HCT116 (cell line): Measurements from ENCODE around the gene THOP1. TPM values are rescaled to one million over a fixed set of nuclear protein-coding genes. Genes with fewer than 3 reads are reported as not detected.

ENCODE experiments used
- ATAC-seq: fragments of 200-7000 bp; cut with Tn5 transposase; 2 replicates; pipeline ENCODE4 v1.9.1; 2020; ENCODE audit warnings: mild to moderate bottlenecking, moderate library complexity
- BruUV-seq: library from RNA; stranded (reverse); fragments of 400-500 nt; replicated peaks from 2 replicates; lab custom pipeline; 2021; lab: Mats Ljungman, UMichigan
- CTCF ChIA-PET: fragments of 300-600 bp; sonication (Branson Sonifier 250); formaldehyde crosslinking; loops from one replicate; lab custom pipeline; 2021; ENCODE audit warnings: antibody characterized with exemption; lab: Charles Lee
- POLR2A ChIA-PET: fragments of 300-600, 350-600 bp; sonication (Branson Sonifier 250); formaldehyde crosslinking; loops from one replicate; lab custom pipeline; 2021; ENCODE audit warnings: antibody characterized with exemption; lab: Charles Lee
- RAD21 ChIA-PET, 2 experiments: fragments of 300-600 bp; sonication (Branson Sonifier 250); formaldehyde crosslinking; loops; one replicate each; lab custom pipeline; 2023; ENCODE audit warnings: low total read pairs in 2 of 2; ENCODE audit not compliant: uncharacterized antibody in 2 of 2, unreplicated experiment in 2 of 2, low non-redundant PET in 1 of 2; lab: Charles Lee
- DNase-seq: peaks from one replicate; pipeline ENCODE4 v3.0.0-alpha.2; 2010; ENCODE audit warnings: low read depth, low spot score
- H2AFZ ChIP-seq: fragments of 200-600 bp; shearing (Covaris generic), sonication (generic); 2 replicates; pipeline ENCODE4 v1.6.1; 2017; ENCODE audit warnings: low read depth, mixed run types, mixed read lengths, antibody characterized with exemption, low read length; ENCODE audit not compliant: poor library complexity, severe bottlenecking
- H3K27ac ChIP-seq: 2 replicates; pipeline ENCODE4 v1.5.1; 2012; ENCODE audit warnings: low read depth, low read length
- H3K27me3 ChIP-seq: fragments of 200-600 bp; sonication (generic); 2 replicates; pipeline ENCODE4 v1.6.1; 2016; ENCODE audit warnings: mixed run types, low read length, mixed read lengths; ENCODE audit not compliant: insufficient read depth
- H3K36me3 ChIP-seq, 2 experiments: fragments of 200-500 bp in 1 of 2; fragments of 200-600 bp in 1 of 2; sonication (Bioruptor generic) in 1 of 2; sonication (generic) in 1 of 2; 2 replicates each; pipeline versions ENCODE4 v1.5.1 to v1.6.1; 2014 to 2016; ENCODE audit warnings: low read length in 2 of 2, inconsistent platforms in 1 of 2, mixed read lengths in 1 of 2, mixed run types in 1 of 2; ENCODE audit not compliant: insufficient read depth in 2 of 2, control insufficient read depth in 1 of 2
- H3K4me1 ChIP-seq, 2 experiments: fragments of 200-600 bp in 1 of 2; sonication (generic) in 1 of 2; 2 replicates each; pipeline versions ENCODE4 v1.5.1 to v1.6.1; 2012 to 2017; ENCODE audit warnings: low read length in 2 of 2, inconsistent platforms in 1 of 2, mild to moderate bottlenecking in 1 of 2, mixed read lengths in 1 of 2, mixed run types in 1 of 2, moderate library complexity in 1 of 2; ENCODE audit not compliant: insufficient read depth in 2 of 2, control insufficient read depth in 1 of 2
- H3K4me2 ChIP-seq: fragments of 200-600 bp; sonication (generic); 2 replicates; pipeline ENCODE4 v1.6.1; 2017; ENCODE audit warnings: mixed run types, low read length, mixed read lengths
- H3K4me3 ChIP-seq, 2 experiments: fragments of 200-600 bp in 1 of 2; sonication (generic) in 1 of 2; replicated peaks in 1 of 2; 2 replicates each; pipeline ENCODE4 v1.5.1; 2011 to 2016; ENCODE audit warnings: low read length in 2 of 2, control low read depth in 1 of 2, low read depth in 1 of 2, mild to moderate bottlenecking in 1 of 2, mixed read lengths in 1 of 2, mixed run types in 1 of 2
- H3K79me2 ChIP-seq: fragments of 200-600 bp; sonication (generic); 2 replicates; pipeline ENCODE4 v1.6.1; 2017; ENCODE audit warnings: mild to moderate bottlenecking, mixed run types, low read length, moderate library complexity, mixed read lengths; ENCODE audit not compliant: insufficient read depth
- H3K9ac ChIP-seq: fragments of 200-600 bp; sonication (generic); 2 replicates; pipeline ENCODE4 v1.6.1; 2016; ENCODE audit warnings: low read length, mixed read lengths
- H3K9me2 ChIP-seq: fragments of 200-600 bp; sonication (generic), shearing (Covaris generic); 2 replicates; pipeline ENCODE4 v1.6.1; 2017; ENCODE audit warnings: mixed run types, mild to moderate bottlenecking, moderate library complexity; ENCODE audit not compliant: insufficient read depth
- H3K9me3 ChIP-seq, 2 experiments: fragments of 200-500 bp in 1 of 2; fragments of 200-600 bp in 1 of 2; sonication (Bioruptor generic) in 1 of 2; sonication (generic) in 1 of 2; 2 replicates each; pipeline ENCODE4 v1.6.1; 2014 to 2017; ENCODE audit warnings: low read length in 2 of 2, mixed read lengths in 2 of 2, inconsistent platforms in 1 of 2, low read depth in 1 of 2, mild to moderate bottlenecking in 1 of 2, mixed run types in 1 of 2, moderate library complexity in 1 of 2; ENCODE audit not compliant: control insufficient read depth in 1 of 2, insufficient read depth in 1 of 2
- H4K20me1 ChIP-seq: fragments of 200-600 bp; sonication (generic), shearing (Covaris generic); 2 replicates; pipeline ENCODE4 v1.6.1; 2017; ENCODE audit warnings: mixed run types, mild to moderate bottlenecking, moderate library complexity; ENCODE audit not compliant: insufficient read depth
- CEBPB ChIP-seq: IDR thresholded peaks from 2 replicates; pipeline ENCODE4 v1.6.1; 2012; ENCODE audit warnings: low read depth
- EGR1 ChIP-seq: IDR thresholded peaks from 2 replicates; pipeline ENCODE4 v1.6.1; 2012; ENCODE audit warnings: low read depth
- EZH2phosphoT487 ChIP-seq: fragments of 200-600 bp; IDR thresholded peaks from 2 replicates; pipeline ENCODE4 v1.6.1; 2018; ENCODE audit warnings: antibody characterized with exemption, borderline replicate concordance
- POLR2A ChIP-seq: IDR thresholded peaks from 2 replicates; pipeline ENCODE4 v1.7.0; 2011; ENCODE audit warnings: borderline replicate concordance; ENCODE audit not compliant: insufficient read depth, insufficient read length; ENCODE audit errors: extremely low read depth
- POLR2AphosphoS5 ChIP-seq: IDR thresholded peaks from 2 replicates; pipeline ENCODE4 v1.6.1; 2011; ENCODE audit warnings: mild to moderate bottlenecking, low read depth, low read length, moderate library complexity
- RAD21 ChIP-seq: IDR thresholded peaks from 2 replicates; pipeline ENCODE4 v1.6.1; 2012; ENCODE audit warnings: low read depth, mild to moderate bottlenecking
- SIN3A ChIP-seq: IDR thresholded peaks from 2 replicates; pipeline ENCODE4 v1.6.1; 2012; ENCODE audit warnings: low read depth
- ZFX ChIP-seq: fragments of 450-650 bp; IDR thresholded peaks from 2 replicates; pipeline ENCODE4 v1.6.1; 2017
- ZNF274 ChIP-seq: fragments of 200-500 bp; sonication (Bioruptor generic); IDR thresholded peaks from 2 replicates; pipeline ENCODE4 v1.6.1; 2014; ENCODE audit warnings: mild to moderate bottlenecking, low read depth, low read length, inconsistent platforms
- intact Hi-C: fragments of 100-400 bp; cut with micrococcal nuclease; formaldehyde crosslinking; loops from 2 replicates; pipeline ENCODE4 v1.10.0; 2022
- total RNA-seq: library from RNA; stranded (reverse); gene quantifications from one replicate; pipeline ENCODE4 v1.2.1, GENCODE V29; 2021; ENCODE audit not compliant: unreplicated experiment
- TF ChIP-seq, protein P1 (sequence below): IDR thresholded peaks from 2 replicates; pipeline ENCODE4 v1.6.1; 2012; ENCODE audit warnings: low read depth
- TF ChIP-seq, protein P2 (sequence below): IDR thresholded peaks from 2 replicates; pipeline ENCODE4 v1.6.1; 2011; ENCODE audit warnings: mild to moderate bottlenecking, low read length, moderate library complexity; ENCODE audit not compliant: insufficient replicate concordance; ENCODE audit errors: extremely low read depth
- TF ChIP-seq, protein P3 (sequence below): IDR thresholded peaks from 2 replicates; pipeline ENCODE4 v1.6.1; 2012

The THOP1 gene
- total RNA-seq, 1 experiment from 2014 or later, result 201 TPM

DNA sequence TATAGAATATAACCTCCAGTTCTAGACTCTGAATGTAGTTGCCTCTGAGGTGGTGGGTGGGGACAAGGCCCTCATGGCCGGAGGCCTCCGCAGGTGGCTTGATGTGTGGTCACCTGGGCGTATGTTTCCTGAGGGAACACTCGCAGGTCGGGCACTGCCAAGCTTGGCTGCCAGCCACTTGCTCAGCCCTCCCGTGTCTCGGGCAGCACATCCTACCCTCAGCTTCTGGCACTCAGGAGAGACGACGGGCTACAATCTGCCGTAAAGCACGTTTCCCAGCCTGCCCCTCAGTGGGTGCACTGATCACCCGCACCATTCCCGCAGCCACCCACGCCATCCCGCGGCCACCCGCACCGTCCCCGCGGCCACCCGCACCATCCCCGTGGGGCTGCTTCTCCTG lies 15.2 kb downstream of the THOP1 start:
- H3K79me2 ChIP-seq, result peaks cover 46% of the 10 kb centered on the region
- BruUV-seq, result no TSS peak
- H3K36me3 ChIP-seq, result peaks cover 42 to 56% of the 10 kb centered on the region in 2 experiments; a peak in 3 of 4 replicates
- TF ChIP-seq ZNF274 (no peak), POLR2A (no peak), EGR1 (no peak), POLR2AphosphoS5 (no peak), SIN3A (no peak), ZFX (no peak), RAD21 (no peak), CEBPB (no peak), EZH2phosphoT487 (no peak)
- TF ChIP-seq, protein P1, sequence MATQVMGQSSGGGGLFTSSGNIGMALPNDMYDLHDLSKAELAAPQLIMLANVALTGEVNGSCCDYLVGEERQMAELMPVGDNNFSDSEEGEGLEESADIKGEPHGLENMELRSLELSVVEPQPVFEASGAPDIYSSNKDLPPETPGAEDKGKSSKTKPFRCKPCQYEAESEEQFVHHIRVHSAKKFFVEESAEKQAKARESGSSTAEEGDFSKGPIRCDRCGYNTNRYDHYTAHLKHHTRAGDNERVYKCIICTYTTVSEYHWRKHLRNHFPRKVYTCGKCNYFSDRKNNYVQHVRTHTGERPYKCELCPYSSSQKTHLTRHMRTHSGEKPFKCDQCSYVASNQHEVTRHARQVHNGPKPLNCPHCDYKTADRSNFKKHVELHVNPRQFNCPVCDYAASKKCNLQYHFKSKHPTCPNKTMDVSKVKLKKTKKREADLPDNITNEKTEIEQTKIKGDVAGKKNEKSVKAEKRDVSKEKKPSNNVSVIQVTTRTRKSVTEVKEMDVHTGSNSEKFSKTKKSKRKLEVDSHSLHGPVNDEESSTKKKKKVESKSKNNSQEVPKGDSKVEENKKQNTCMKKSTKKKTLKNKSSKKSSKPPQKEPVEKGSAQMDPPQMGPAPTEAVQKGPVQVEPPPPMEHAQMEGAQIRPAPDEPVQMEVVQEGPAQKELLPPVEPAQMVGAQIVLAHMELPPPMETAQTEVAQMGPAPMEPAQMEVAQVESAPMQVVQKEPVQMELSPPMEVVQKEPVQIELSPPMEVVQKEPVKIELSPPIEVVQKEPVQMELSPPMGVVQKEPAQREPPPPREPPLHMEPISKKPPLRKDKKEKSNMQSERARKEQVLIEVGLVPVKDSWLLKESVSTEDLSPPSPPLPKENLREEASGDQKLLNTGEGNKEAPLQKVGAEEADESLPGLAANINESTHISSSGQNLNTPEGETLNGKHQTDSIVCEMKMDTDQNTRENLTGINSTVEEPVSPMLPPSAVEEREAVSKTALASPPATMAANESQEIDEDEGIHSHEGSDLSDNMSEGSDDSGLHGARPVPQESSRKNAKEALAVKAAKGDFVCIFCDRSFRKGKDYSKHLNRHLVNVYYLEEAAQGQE, result no peak
- TF ChIP-seq, protein P2, sequence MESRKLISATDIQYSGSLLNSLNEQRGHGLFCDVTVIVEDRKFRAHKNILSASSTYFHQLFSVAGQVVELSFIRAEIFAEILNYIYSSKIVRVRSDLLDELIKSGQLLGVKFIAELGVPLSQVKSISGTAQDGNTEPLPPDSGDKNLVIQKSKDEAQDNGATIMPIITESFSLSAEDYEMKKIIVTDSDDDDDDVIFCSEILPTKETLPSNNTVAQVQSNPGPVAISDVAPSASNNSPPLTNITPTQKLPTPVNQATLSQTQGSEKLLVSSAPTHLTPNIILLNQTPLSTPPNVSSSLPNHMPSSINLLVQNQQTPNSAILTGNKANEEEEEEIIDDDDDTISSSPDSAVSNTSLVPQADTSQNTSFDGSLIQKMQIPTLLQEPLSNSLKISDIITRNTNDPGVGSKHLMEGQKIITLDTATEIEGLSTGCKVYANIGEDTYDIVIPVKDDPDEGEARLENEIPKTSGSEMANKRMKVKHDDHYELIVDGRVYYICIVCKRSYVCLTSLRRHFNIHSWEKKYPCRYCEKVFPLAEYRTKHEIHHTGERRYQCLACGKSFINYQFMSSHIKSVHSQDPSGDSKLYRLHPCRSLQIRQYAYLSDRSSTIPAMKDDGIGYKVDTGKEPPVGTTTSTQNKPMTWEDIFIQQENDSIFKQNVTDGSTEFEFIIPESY, result no peak
- TF ChIP-seq, protein P3, sequence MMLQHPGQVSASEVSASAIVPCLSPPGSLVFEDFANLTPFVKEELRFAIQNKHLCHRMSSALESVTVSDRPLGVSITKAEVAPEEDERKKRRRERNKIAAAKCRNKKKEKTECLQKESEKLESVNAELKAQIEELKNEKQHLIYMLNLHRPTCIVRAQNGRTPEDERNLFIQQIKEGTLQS, result no peak
- TF ChIP-seq, all 23 proteins: peak for 0
- intact Hi-C loops, result no loop called here
- Histone ChIP-seq H3K9me3 (no peaks in the 10 kb centered on the region), H3K9me2 (no peaks in the 10 kb centered on the region), H3K27me3 (no peaks in the 10 kb centered on the region), H3K4me2 (no peak overlapping the region), H2AFZ (no peak overlapping the region), H3K4me3 (no peak overlapping the region), H3K4me1 (peaks cover 0 to 6% of the 10 kb centered on the region in 2 experiments; a peak in 2 of 4 replicates), H3K27ac (no peak overlapping the region), H4K20me1 (no peaks in the 10 kb centered on the region), H3K9ac (no peak overlapping the region)
- ATAC-seq (no peak), DNase-seq (no peak)
- RAD21 ChIA-PET, result no interaction called here
- POLR2A ChIA-PET, result no interaction called here
- CTCF ChIA-PET, result no interaction called here
